Parathyroid adenoma (tissue), 2 donors: ENCODE measurements around the gene ADGRD1.

Experiments used
- H2AFZ ChIP-seq: fragments of 300-600 bp; sonication (generic); one replicate; pipeline ENCODE4 v1.7.0; 2017; ENCODE audit warnings: antibody characterized with exemption, mild to moderate bottlenecking
- H3K27ac ChIP-seq: fragments of 300-600 bp; sonication (generic); one replicate; pipeline ENCODE4 v1.7.0; 2017
- H3K27me3 ChIP-seq: fragments of 300-600 bp; sonication (generic); one replicate; pipeline ENCODE4 v1.7.0; 2017; ENCODE audit warnings: low read length; ENCODE audit not compliant: control insufficient read depth, insufficient read depth
- H3K36me3 ChIP-seq: fragments of 300-600 bp; sonication (generic); one replicate; pipeline ENCODE4 v1.7.0; 2017; ENCODE audit warnings: low read length; ENCODE audit not compliant: control insufficient read depth, insufficient read depth
- H3K4me1 ChIP-seq: fragments of 300-600 bp; sonication (generic); one replicate; pipeline ENCODE4 v1.7.0; 2017; ENCODE audit warnings: control low read depth
- H3K4me2 ChIP-seq: fragments of 300-600 bp; sonication (generic); one replicate; pipeline ENCODE4 v1.7.0; 2017; ENCODE audit warnings: low read length
- H3K4me3 ChIP-seq: fragments of 300-600 bp; sonication (generic); one replicate; pipeline ENCODE4 v1.7.0; 2017; ENCODE audit warnings: low read depth, low read length
- H3K79me2 ChIP-seq: fragments of 300-600 bp; sonication (generic); one replicate; pipeline ENCODE4 v1.7.0; 2017; ENCODE audit warnings: control low read depth
- H3K9ac ChIP-seq: fragments of 300-600 bp; sonication (generic); one replicate; pipeline ENCODE4 v1.7.0; 2017; ENCODE audit warnings: mild to moderate bottlenecking
- H3K9me3 ChIP-seq: fragments of 300-600 bp; sonication (generic); one replicate; pipeline ENCODE4 v1.7.0; 2017; ENCODE audit warnings: low read length; ENCODE audit not compliant: control insufficient read depth
- CTCF ChIP-seq: fragments of 300-600 bp; sonication (generic); IDR thresholded peaks from one replicate; pipeline ENCODE4 v1.7.0; 2017; ENCODE audit warnings: antibody characterized with exemption, mild to moderate bottlenecking
- donor health status: primary hyperparathyroidism.

ADGRD1 gene

GRCh38 chr12:131091413-131091975, 137.8 kb downstream of the ADGRD1 start:
- H3K4me1 ChIP-seq, result no peaks in the 10 kb centered on the region
- TF ChIP-seq CTCF, result no peak
- no peaks in the 10 kb centered on the region for H3K9me3 ChIP-seq
- no peak overlapping the region for H3K9ac ChIP-seq
- H3K79me2 ChIP-seq, result no peaks in the 10 kb centered on the region
- H2AFZ ChIP-seq, result no peak overlapping the region
- H3K4me3 ChIP-seq, result no peak overlapping the region
- H3K27me3 ChIP-seq, result no peaks in the 10 kb centered on the region
- no peaks in the 10 kb centered on the region for H3K36me3 ChIP-seq
- H3K27ac ChIP-seq, result no peak overlapping the region
- H3K4me2 ChIP-seq, result no peak overlapping the region

- Histone ChIP-seq H3K4me3 (no peak overlapping the region), H2AFZ (no peak overlapping the region), H3K4me2 (no peak overlapping the region), H3K36me3 (no peaks in the 10 kb centered on the region), H3K27ac (no peak overlapping the region), H3K79me2 (no peaks in the 10 kb centered on the region), H3K4me1 (no peaks in the 10 kb centered on the region), H3K9me3 (no peaks in the 10 kb centered on the region), H3K9ac (no peak overlapping the region), H3K27me3 (no peaks in the 10 kb centered on the region)
- TF ChIP-seq CTCF, result no peak
These were observed 138.4 kb downstream of the ADGRD1 start for GRCh38 chr12:131091976-131092691.

- H2AFZ ChIP-seq, result no peak overlapping the region
- no peaks in the 10 kb centered on the region for H3K36me3 ChIP-seq
- no peaks in the 10 kb centered on the region for H3K9me3 ChIP-seq
- no peaks in the 10 kb centered on the region for H3K27me3 ChIP-seq
- no peak for TF ChIP-seq CTCF
- H3K27ac ChIP-seq, result no peak overlapping the region
- H3K4me2 ChIP-seq, result no peak overlapping the region
- H3K79me2 ChIP-seq, result no peaks in the 10 kb centered on the region
- no peaks in the 10 kb centered on the region for H3K4me1 ChIP-seq
- no peak overlapping the region for H3K9ac ChIP-seq
- no peak overlapping the region for H3K4me3 ChIP-seq
These were observed 139.3 kb downstream of the ADGRD1 start for GRCh38 chr12:131092901-131093603.

GRCh38 chr12:131093604-131093955, 139.9 kb downstream of the ADGRD1 start:
- Histone ChIP-seq H3K4me1 (no peaks in the 10 kb centered on the region), H3K36me3 (no peaks in the 10 kb centered on the region), H3K9me3 (no peaks in the 10 kb centered on the region), H3K27ac (no peak overlapping the region), H3K4me2 (no peak overlapping the region), H3K9ac (no peak overlapping the region), H3K4me3 (no peak overlapping the region), H3K27me3 (no peaks in the 10 kb centered on the region), H2AFZ (no peak overlapping the region), H3K79me2 (no peaks in the 10 kb centered on the region)
- TF ChIP-seq CTCF, result no peak
